Fibroblast of lung (primary cell): Measurements from ENCODE around the gene ENKD1. TPM values are rescaled to one million over a fixed set of nuclear protein-coding genes. Genes with fewer than 3 reads are reported as not detected.

Source experiments
- DNase-seq, 2 donors: peaks; one replicate each; pipeline versions ENCODE4 v3.0.0 to v3.0.0-alpha.2; 2010; ENCODE audit warnings: low read depth in 2 of 2
- H2AFZ ChIP-seq: 2 replicates; pipeline ENCODE4 v1.5.1; 2012; ENCODE audit warnings: low read length, control low read depth, inconsistent platforms
- H3K27ac ChIP-seq: 2 replicates; pipeline ENCODE4 v1.5.1; 2011; ENCODE audit warnings: low read length, control low read depth; ENCODE audit not compliant: insufficient read depth
- H3K27me3 ChIP-seq: 2 replicates; pipeline ENCODE4 v1.5.1; 2011; ENCODE audit warnings: mild to moderate bottlenecking, low read length; ENCODE audit not compliant: control insufficient read depth, insufficient read depth
- H3K36me3 ChIP-seq: 2 replicates; pipeline ENCODE4 v1.5.1; 2011; ENCODE audit warnings: low read length; ENCODE audit not compliant: control insufficient read depth, insufficient read depth
- H3K4me1 ChIP-seq: 2 replicates; pipeline ENCODE4 v1.5.1; 2011; ENCODE audit warnings: low read length; ENCODE audit not compliant: control insufficient read depth, insufficient read depth; ENCODE audit errors: extremely low read depth
- H3K4me2 ChIP-seq: 2 replicates; pipeline ENCODE4 v1.5.1; 2011; ENCODE audit warnings: low read length, control low read depth; ENCODE audit not compliant: insufficient read depth; ENCODE audit errors: extremely low read depth
- H3K4me3 ChIP-seq, 4 experiments: fragments of 200-600 bp in 1 of 4; sonication (generic) in 1 of 4; replicated peaks in 1 of 4; 2 replicates each; pipeline ENCODE4 v1.5.1; 2011 to 2016; ENCODE audit warnings: low read length in 4 of 4, low read depth in 3 of 4, mild to moderate bottlenecking in 3 of 4, control low read depth in 2 of 4, inconsistent platforms in 1 of 4, mixed read lengths in 1 of 4; ENCODE audit not compliant: insufficient read depth in 1 of 4; ENCODE audit errors: control extremely low read depth in 1 of 4
- H3K79me2 ChIP-seq: 2 replicates; pipeline ENCODE4 v1.5.1; 2012; ENCODE audit warnings: mild to moderate bottlenecking, low read length, inconsistent platforms; ENCODE audit not compliant: control insufficient read depth, insufficient read depth
- H3K9ac ChIP-seq: 2 replicates; pipeline ENCODE4 v1.5.1; 2011; ENCODE audit warnings: mild to moderate bottlenecking, low read length, control low read depth; ENCODE audit not compliant: insufficient read depth
- H3K9me3 ChIP-seq: 2 replicates; pipeline ENCODE4 v1.5.1; 2012; ENCODE audit warnings: low read depth, low read length; ENCODE audit not compliant: control insufficient read depth, insufficient read depth
- H4K20me1 ChIP-seq: 2 replicates; pipeline ENCODE4 v1.5.1; 2011; ENCODE audit warnings: low read length; ENCODE audit not compliant: control insufficient read depth, insufficient read depth; ENCODE audit errors: extremely low read depth
- CTCF ChIP-seq, 2 donors: IDR thresholded peaks in 1 of 2; conservative IDR thresholded peaks in 1 of 2; 1 replicate in 1 of 2; 2 replicates in 1 of 2; pipeline ENCODE4 v1.5.1; 2011 to 2012; ENCODE audit warnings: low read length in 2 of 2, control low read depth in 1 of 2, inconsistent platforms in 1 of 2, low read depth in 1 of 2, mild to moderate bottlenecking in 1 of 2
- EZH2 ChIP-seq: IDR thresholded peaks from 2 replicates; pipeline ENCODE4 v1.5.1; 2012; ENCODE audit warnings: low read length, control low read depth, mild to moderate bottlenecking; ENCODE audit errors: missing control alignments
- polyA plus RNA-seq, 2 donors: library from polyadenylated mRNA; depleted of rRNA in 1 of 2; stranded (reverse) in 1 of 2; unstranded in 1 of 2; fragments of >200 nt; gene quantifications; 2 replicates each; pipeline ENCODE4 v1.2.1, GENCODE V29; 2011 to 2012; ENCODE audit warnings: missing spikeins in 1 of 2
- total RNA-seq: library from RNA; depleted of rRNA; stranded (reverse); fragments of >200 nt; gene quantifications from 2 replicates; pipeline ENCODE4 v1.2.1, GENCODE V29; 2014

The ENKD1 gene
- total and polyA plus RNA-seq, 2 donors (not counting 1 experiment from before 2014, with no cell fraction given) = 3.2 to 17.8 TPM

- H3K9ac ChIP-seq = no peak overlapping the region
- no peaks in the 10 kb centered on the region for H3K9me3 ChIP-seq
- no peak for DNase-seq
- no peak overlapping the region for H3K27ac ChIP-seq
- H3K79me2 ChIP-seq = no peaks in the 10 kb centered on the region
- no peak for TF ChIP-seq EZH2
- H3K4me2 ChIP-seq = no peak overlapping the region
- H3K36me3 ChIP-seq = no peaks in the 10 kb centered on the region
- H4K20me1 ChIP-seq = no peaks in the 10 kb centered on the region
- no peak overlapping the region for H2AFZ ChIP-seq
- no peaks in the 10 kb centered on the region for H3K4me1 ChIP-seq
- no peak overlapping the region for H3K4me3 ChIP-seq
- no peaks in the 10 kb centered on the region for H3K27me3 ChIP-seq
Measured at GRCh38 chr16:67702130-67702529, 35.6 kb upstream of the ENKD1 start.

- H3K79me2 ChIP-seq = no peaks in the 10 kb centered on the region
- H3K4me3 ChIP-seq = no peak overlapping the region
- no peak overlapping the region for H3K4me2 ChIP-seq
- H4K20me1 ChIP-seq = no peaks in the 10 kb centered on the region
- no peak overlapping the region for H3K27ac ChIP-seq
- TF ChIP-seq EZH2 (no peak), CTCF (conservative IDR thresholded peaks at IDR 0.05 in 1 of 2, IDR thresholded peaks at IDR 0.05 in 1 of 2; ENCODE audit: low read depth in 1 of 2, low read length in 2 of 2) (no peak)
- H3K9me3 ChIP-seq = no peaks in the 10 kb centered on the region
- no peaks in the 10 kb centered on the region for H3K27me3 ChIP-seq
- no peaks in the 10 kb centered on the region for H3K4me1 ChIP-seq
- no peak overlapping the region for H3K9ac ChIP-seq
- H3K36me3 ChIP-seq = no peaks in the 10 kb centered on the region
- DNase-seq = no peak
- no peak overlapping the region for H2AFZ ChIP-seq
Measured at GRCh38 chr16:67701420-67701819, 34.9 kb upstream of the ENKD1 start.

GRCh38 chr16:67699265-67699664 is 32.7 kb upstream of the ENKD1 start:
- H3K9ac ChIP-seq = no peak overlapping the region
- no peaks in the 10 kb centered on the region for H3K9me3 ChIP-seq
- no peaks in the 10 kb centered on the region for H3K79me2 ChIP-seq
- H3K4me3 ChIP-seq = no peak overlapping the region
- DNase-seq = no peak
- no peaks in the 10 kb centered on the region for H3K36me3 ChIP-seq
- H3K4me1 ChIP-seq = no peaks in the 10 kb centered on the region
- no peaks in the 10 kb centered on the region for H3K27me3 ChIP-seq
- no peak overlapping the region for H3K27ac ChIP-seq
- no peak for TF ChIP-seq CTCF (conservative IDR thresholded peaks at IDR 0.05 in 1 of 2, IDR thresholded peaks at IDR 0.05 in 1 of 2; ENCODE audit: low read depth in 1 of 2, low read length in 2 of 2)
- no peak for TF ChIP-seq EZH2
- H2AFZ ChIP-seq = no peak overlapping the region
- no peaks in the 10 kb centered on the region for H4K20me1 ChIP-seq
- no peak overlapping the region for H3K4me2 ChIP-seq
